Gastrocnemius medialis (tissue), 4 donors: Measurements from ENCODE around the gene POU2F2. TPM values are rescaled to one million over a fixed set of nuclear protein-coding genes. Genes with fewer than 3 reads are reported as not detected.

Source experiments
- ATAC-seq, 2 donors: fragments of 150-250 bp; one replicate each; pipeline ENCODE4 v1.9.1; 2016
- DNase-seq, 2 donors: peaks; one replicate each; pipeline ENCODE4 v3.0.0-alpha.2; 2019
- H3K27ac ChIP-seq, 4 donors: fragments of 200-600 bp; sonication (generic); 1 replicate in 1 of 4; 2 replicates in 3 of 4; pipeline ENCODE4 v1.5.1; 2016 to 2018; ENCODE audit warnings: mild to moderate bottlenecking in 2 of 4, moderate library complexity in 1 of 4
- H3K27me3 ChIP-seq, 3 donors: fragments of 200-600 bp; sonication (generic) in 2 of 3; 1 replicate in 1 of 3; 2 replicates in 2 of 3; pipeline versions ENCODE4 v1.5.1 to v1.6.0; 2016 to 2019; ENCODE audit warnings: mild to moderate bottlenecking in 1 of 3, moderate library complexity in 1 of 3
- H3K36me3 ChIP-seq, 2 donors: fragments of 200-600 bp; sonication (generic) in 1 of 2; one replicate each; pipeline ENCODE4 v1.5.1; 2017 to 2018
- H3K4me1 ChIP-seq, 2 donors: fragments of 200-600 bp; sonication (generic) in 1 of 2; one replicate each; pipeline ENCODE4 v1.5.1; 2016 to 2017; ENCODE audit warnings: mild to moderate bottlenecking in 2 of 2
- H3K4me3 ChIP-seq, 4 donors: fragments of 200-600 bp; sonication (generic) in 3 of 4; 1 replicate in 1 of 4; 2 replicates in 3 of 4; pipeline ENCODE4 v1.5.1; 2016 to 2019; ENCODE audit warnings: mild to moderate bottlenecking in 2 of 4
- H3K9me3 ChIP-seq, 3 donors: fragments of 200-600 bp; sonication (generic) in 2 of 3; 1 replicate in 1 of 3; 2 replicates in 2 of 3; pipeline ENCODE4 v1.5.1; 2016 to 2019
- POLR2A ChIP-seq, 2 donors: fragments of 450-650 bp; IDR thresholded peaks; one replicate each; pipeline ENCODE4 v1.6.1; 2017; ENCODE audit warnings: antibody characterized with exemption in 2 of 2, mild to moderate bottlenecking in 2 of 2, moderate library complexity in 2 of 2
- in situ Hi-C, 4 donors: fragments of 200-750 bp; cut with MboI; loops; one replicate each; pipeline versions ENCODE4 v1.15.0 to v1.8.0; 2017; ENCODE audit warnings: low sequenced_read_pairs in 4 of 4
- intact Hi-C: fragments of 100-400 bp; cut with DNase I; formaldehyde crosslinking; loops from one replicate; pipeline ENCODE4 v1.15.1; 2023; ENCODE audit warnings: low total_unique reads
- total RNA-seq, 4 donors: library from RNA; depleted of rRNA; stranded (reverse); fragments of >200 nt; gene quantifications; one replicate each; pipeline versions ENCODE4 v1.1.0 to v1.2.3, GENCODE V29; 2016
- TF ChIP-seq, protein P1 (sequence below), 5 experiments: fragments of 450-650 bp in 3 of 5; fragments of 200-600 bp in 2 of 5; sonication (generic) in 2 of 5; IDR thresholded peaks in 4 of 5; conservative IDR thresholded peaks in 1 of 5; 1 replicate in 4 of 5; 2 replicates in 1 of 5; pipeline ENCODE4 v1.5.1; 2016 to 2019; ENCODE audit warnings: antibody characterized with exemption in 5 of 5, mild to moderate bottlenecking in 3 of 5, moderate library complexity in 3 of 5

Gene POU2F2
- total RNA-seq, 4 donors from 2014 or later = 0.26 to 1.7 (median 1.6) TPM; not detected in 1

DNA sequence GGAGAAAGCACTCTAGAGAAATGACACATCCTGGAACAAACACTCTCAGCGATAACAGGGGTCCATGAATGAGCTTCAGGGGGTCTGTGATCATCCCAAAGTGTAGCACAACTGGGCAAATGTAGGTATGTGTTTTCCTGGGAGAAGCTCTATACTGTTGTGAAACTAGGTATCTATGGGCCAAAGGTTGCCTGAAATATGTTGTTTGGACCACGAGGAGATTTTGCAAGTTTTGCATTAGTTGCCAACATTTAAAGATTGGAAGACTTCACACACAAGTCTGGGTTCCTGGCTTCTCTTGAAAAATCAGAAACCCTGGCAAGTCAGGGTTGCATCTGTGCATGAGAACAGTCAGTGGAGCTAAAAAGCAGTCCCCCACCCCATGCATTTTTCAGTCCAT is 26.7 kb upstream of the POU2F2 start:
- TF ChIP-seq, protein P1, sequence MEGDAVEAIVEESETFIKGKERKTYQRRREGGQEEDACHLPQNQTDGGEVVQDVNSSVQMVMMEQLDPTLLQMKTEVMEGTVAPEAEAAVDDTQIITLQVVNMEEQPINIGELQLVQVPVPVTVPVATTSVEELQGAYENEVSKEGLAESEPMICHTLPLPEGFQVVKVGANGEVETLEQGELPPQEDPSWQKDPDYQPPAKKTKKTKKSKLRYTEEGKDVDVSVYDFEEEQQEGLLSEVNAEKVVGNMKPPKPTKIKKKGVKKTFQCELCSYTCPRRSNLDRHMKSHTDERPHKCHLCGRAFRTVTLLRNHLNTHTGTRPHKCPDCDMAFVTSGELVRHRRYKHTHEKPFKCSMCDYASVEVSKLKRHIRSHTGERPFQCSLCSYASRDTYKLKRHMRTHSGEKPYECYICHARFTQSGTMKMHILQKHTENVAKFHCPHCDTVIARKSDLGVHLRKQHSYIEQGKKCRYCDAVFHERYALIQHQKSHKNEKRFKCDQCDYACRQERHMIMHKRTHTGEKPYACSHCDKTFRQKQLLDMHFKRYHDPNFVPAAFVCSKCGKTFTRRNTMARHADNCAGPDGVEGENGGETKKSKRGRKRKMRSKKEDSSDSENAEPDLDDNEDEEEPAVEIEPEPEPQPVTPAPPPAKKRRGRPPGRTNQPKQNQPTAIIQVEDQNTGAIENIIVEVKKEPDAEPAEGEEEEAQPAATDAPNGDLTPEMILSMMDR (IDR thresholded peaks at IDR 0.05 in 4 of 5, conservative IDR thresholded peaks at IDR 0.05 in 1 of 5) = no peak
- TF ChIP-seq POLR2A (IDR thresholded peaks at IDR 0.05) = no peak
- in situ Hi-C loops = no loop called here
- H3K36me3 ChIP-seq = no peaks in the 10 kb centered on the region
- no peaks in the 10 kb centered on the region for H3K9me3 ChIP-seq
- H3K27ac ChIP-seq = no peak overlapping the region
- H3K4me3 ChIP-seq = no peak overlapping the region
- ATAC-seq = no peak
- H3K27me3 ChIP-seq = peaks cover 6 to 7% (median 6%) of the 10 kb centered on the region in 3 donors
- intact Hi-C loops = no loop called here
- DNase-seq = no peak
- H3K4me1 ChIP-seq = no peaks in the 10 kb centered on the region

DNA sequence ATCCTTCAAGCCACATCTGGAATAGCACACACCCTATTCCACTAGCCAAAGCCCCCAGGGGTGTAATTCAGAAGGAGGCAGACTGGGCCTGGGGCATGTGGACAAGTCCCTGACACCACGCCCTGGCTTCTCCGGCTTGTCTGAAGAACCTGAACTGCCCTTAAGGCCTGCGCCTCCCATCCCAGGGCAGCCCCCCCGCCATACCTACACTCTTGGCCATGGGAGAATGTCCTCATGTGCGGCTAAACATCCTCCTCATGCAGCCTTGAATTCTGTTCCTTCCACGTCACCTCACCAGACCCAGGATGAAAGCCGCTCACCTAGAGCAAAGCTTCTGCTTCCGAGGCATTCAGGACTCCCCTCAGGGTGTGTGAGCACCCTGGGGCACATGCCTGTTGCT is 24.3 kb upstream of the POU2F2 start:
- intact Hi-C loops = no loop called here
- Histone ChIP-seq H3K9me3 (no peaks in the 10 kb centered on the region), H3K36me3 (no peaks in the 10 kb centered on the region), H3K27ac (no peak overlapping the region), H3K27me3 (peaks cover 23 to 29% (median 28%) of the 10 kb centered on the region in 3 donors), H3K4me1 (no peaks in the 10 kb centered on the region), H3K4me3 (no peak overlapping the region)
- ATAC-seq (no peak), DNase-seq (no peak)
- TF ChIP-seq POLR2A (IDR thresholded peaks at IDR 0.05) = no peak
- TF ChIP-seq, protein P1 (IDR thresholded peaks at IDR 0.05 in 4 of 5, conservative IDR thresholded peaks at IDR 0.05 in 1 of 5) = no peak
- in situ Hi-C loops = no loop called here

DNA sequence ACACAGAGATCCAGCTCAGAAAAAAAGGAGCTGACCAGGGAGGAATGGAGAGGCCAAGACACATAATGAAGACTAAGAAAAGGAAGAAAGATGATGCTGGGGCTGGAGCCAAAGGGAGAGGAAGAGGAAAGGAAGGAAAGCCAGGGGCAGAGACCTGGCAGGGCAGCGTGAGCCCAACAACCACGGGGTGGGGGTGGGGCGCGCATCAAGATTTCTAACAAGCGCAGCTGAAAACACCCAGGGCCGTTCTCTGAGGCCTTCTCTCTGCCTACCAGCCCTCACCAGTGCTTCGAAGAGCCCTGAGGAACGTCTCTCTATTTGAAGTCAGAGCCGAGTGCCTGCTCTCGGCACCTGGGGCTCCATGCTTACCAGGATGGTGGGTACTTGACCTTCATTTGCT is 23.6 kb upstream of the POU2F2 start:
- intact Hi-C loops (no loop called here), in situ Hi-C loops (no loop called here)
- no peak overlapping the region for H3K4me3 ChIP-seq
- no peaks in the 10 kb centered on the region for H3K4me1 ChIP-seq
- ATAC-seq (no peak), DNase-seq (no peak)
- no peaks in the 10 kb centered on the region for H3K36me3 ChIP-seq
- H3K9me3 ChIP-seq = no peaks in the 10 kb centered on the region
- no peak for TF ChIP-seq POLR2A (IDR thresholded peaks at IDR 0.05)
- TF ChIP-seq, protein P1 (IDR thresholded peaks at IDR 0.05 in 4 of 5, conservative IDR thresholded peaks at IDR 0.05 in 1 of 5) = no peak
- H3K27ac ChIP-seq = no peak overlapping the region
- peaks cover 31 to 37% (median 36%) of the 10 kb centered on the region in 3 donors for H3K27me3 ChIP-seq

DNA sequence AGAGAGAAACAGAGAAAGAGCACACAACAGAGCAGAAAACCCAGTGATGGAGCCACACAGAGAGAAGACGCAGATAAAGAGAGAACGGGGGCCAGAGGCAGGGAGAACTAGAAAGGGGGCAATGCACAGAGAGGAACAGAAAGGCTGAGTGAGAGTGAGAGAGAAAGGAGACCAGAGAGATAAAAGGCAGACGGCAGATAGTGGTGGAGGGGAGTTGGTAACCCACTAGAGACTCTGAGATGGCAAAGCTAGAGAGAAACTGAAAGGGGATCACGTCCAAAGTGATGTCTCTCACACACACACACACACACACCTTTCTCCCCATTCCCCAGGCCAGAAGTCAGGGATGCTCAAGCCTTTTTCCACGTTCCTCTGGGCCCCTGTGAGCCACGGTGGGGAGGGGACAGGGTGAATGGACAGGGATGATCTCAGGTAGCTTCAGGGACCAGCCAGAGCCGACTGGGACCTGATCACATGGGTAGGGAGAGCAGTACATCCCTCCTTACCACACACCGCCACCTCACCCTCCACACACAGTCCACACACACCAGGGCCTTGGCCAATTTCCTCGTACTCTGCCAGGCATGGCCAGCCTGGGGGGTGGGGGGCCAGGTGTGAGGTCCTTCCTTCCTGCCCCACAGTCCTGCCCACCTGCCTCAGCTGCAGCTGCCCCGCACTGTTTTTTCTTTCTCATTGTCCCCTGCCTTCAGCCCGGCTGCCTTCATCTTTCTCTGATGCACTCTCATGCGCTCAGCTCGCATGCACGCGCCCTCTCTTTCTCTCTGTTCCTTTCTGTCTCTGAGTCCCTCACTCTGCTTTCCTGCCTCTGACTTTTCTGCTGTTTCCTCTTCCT is 22.5 kb upstream of the POU2F2 start:
- intact Hi-C loops = no loop called here
- TF ChIP-seq, protein P1 (IDR thresholded peaks at IDR 0.05 in 4 of 5, conservative IDR thresholded peaks at IDR 0.05 in 1 of 5) = no peak
- no peak for TF ChIP-seq POLR2A (IDR thresholded peaks at IDR 0.05)
- in situ Hi-C loops = no loop called here

More for the DNA sequence above, 22.5 kb upstream of the POU2F2 start:
- ATAC-seq = no peak
- Histone ChIP-seq H3K4me3 (no peak overlapping the region), H3K36me3 (no peaks in the 10 kb centered on the region), H3K4me1 (no peaks in the 10 kb centered on the region), H3K27me3 (peaks cover 36 to 45% (median 43%) of the 10 kb centered on the region in 3 donors), H3K27ac (no peak overlapping the region), H3K9me3 (no peaks in the 10 kb centered on the region)
- DNase-seq = no peak
